Prostate gland (tissue), 2 donors: ENCODE results near the gene NXN. TPM values are rescaled to one million over a fixed set of nuclear protein-coding genes. Genes with fewer than 3 reads are reported as not detected.
A peak's percentile ranks its signal among the peaks of the same experiment; 100 is the strongest.

Experiments used
- DNase-seq: peaks from one replicate; pipeline ENCODE4 v3.0.0-alpha.2; 2019; ENCODE audit warnings: low spot score
- H3K27ac ChIP-seq, 2 donors: fragments of 200-600 bp; sonication (generic); 2 replicates each; pipeline ENCODE4 v1.5.1; 2017 to 2019
- H3K27me3 ChIP-seq: fragments of 200-600 bp; sonication (generic); replicated peaks from 2 replicates; pipeline ENCODE4 v1.5.1; 2019; ENCODE audit not compliant: insufficient read depth
- H3K36me3 ChIP-seq, 2 donors: fragments of 200-600 bp; sonication (generic); 1 replicate in 1 of 2; 2 replicates in 1 of 2; pipeline versions ENCODE4 v1.5.1 to v1.8.1; 2017 to 2019
- H3K4me1 ChIP-seq: fragments of 200-600 bp; sonication (generic); replicated peaks from 2 replicates; pipeline ENCODE4 v1.5.1; 2019
- H3K4me3 ChIP-seq, 2 donors: fragments of 200-600 bp; sonication (generic); 2 replicates each; pipeline ENCODE4 v1.5.1; 2017 to 2019
- H3K9me3 ChIP-seq: fragments of 200-600 bp; sonication (generic); 2 replicates; pipeline ENCODE4 v1.5.1; 2017
- POLR2A ChIP-seq: fragments of 450-650 bp; IDR thresholded peaks from one replicate; pipeline ENCODE4 v1.6.1; 2016; ENCODE audit warnings: antibody characterized with exemption, mild to moderate bottlenecking
- POLR2AphosphoS5 ChIP-seq: sonication (generic); formaldehyde crosslinking; IDR thresholded peaks from one replicate; pipeline ENCODE4 v1.6.1; 2017; ENCODE audit warnings: antibody characterized with exemption
- WGBS: methylation state at CpG from one replicate; pipeline ENCODE4 v1.1.5; 2018; 5-methylcytosine and 5-hydroxymethylcytosine counted together
- intact Hi-C: fragments of 100-400 bp; cut with DNase I; formaldehyde crosslinking; loops from one replicate; pipeline ENCODE4 v1.14.2; 2022
- total RNA-seq, 2 donors: library from RNA; depleted of rRNA; stranded (reverse); fragments of >200 nt; gene quantifications; one replicate each; pipeline ENCODE4 v1.1.0, GENCODE V29; 2016
- TF ChIP-seq, protein P1 (sequence below), 4 experiments: fragments of 200-600 bp in 2 of 4; fragments of 450-650 bp in 2 of 4; sonication (generic) in 2 of 4; IDR thresholded peaks; 1 replicate in 3 of 4; 2 replicates in 1 of 4; pipeline ENCODE4 v1.5.1; 2016 to 2019; ENCODE audit warnings: antibody characterized with exemption in 4 of 4, mild to moderate bottlenecking in 2 of 4, moderate library complexity in 2 of 4

Gene NXN
- total RNA-seq, 2 donors from 2014 or later: 56.2 to 56.7 TPM

DNA sequence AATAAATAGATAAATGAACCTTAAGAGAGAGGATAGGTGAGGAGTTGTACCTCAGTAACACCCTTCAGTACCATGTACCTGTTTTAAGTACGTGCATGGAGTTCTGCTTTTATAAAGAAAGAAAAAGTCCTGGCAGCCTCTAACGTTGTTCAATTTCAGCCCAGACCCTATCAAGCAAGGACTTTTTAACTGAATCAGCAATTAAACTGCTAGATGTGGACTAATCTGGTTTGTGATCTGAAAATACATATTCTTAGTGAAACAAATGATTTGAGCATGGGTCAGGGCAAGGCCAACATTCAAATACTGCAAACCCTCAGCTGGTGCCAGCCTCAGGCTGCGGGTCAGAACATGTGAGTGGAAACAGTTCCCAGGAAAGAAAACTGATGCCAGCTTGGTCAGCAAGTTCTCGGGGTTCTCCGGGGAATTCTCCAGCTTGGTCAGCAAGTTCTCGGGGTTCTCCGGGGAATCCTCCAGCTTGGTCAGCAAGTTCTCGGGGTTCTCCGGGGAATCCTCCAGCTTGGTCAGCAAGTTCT, 112.9 kb downstream of the NXN start:
- Histone ChIP-seq H3K4me3 (no peak overlapping the region), H3K27ac (peak overlapping the region; percentile 10 to 49), H3K9me3 (no peaks in the 10 kb centered on the region), H3K36me3 (no peaks in the 10 kb centered on the region), H3K27me3 (no peaks in the 10 kb centered on the region), H3K4me1 (peaks cover 10% of the 10 kb centered on the region)
- DNase-seq: peak; percentile 47
- intact Hi-C loops: no loop called here
- WGBS: 26% methylated on average over 9 of the region's 9 CpGs
- TF ChIP-seq, protein P1, sequence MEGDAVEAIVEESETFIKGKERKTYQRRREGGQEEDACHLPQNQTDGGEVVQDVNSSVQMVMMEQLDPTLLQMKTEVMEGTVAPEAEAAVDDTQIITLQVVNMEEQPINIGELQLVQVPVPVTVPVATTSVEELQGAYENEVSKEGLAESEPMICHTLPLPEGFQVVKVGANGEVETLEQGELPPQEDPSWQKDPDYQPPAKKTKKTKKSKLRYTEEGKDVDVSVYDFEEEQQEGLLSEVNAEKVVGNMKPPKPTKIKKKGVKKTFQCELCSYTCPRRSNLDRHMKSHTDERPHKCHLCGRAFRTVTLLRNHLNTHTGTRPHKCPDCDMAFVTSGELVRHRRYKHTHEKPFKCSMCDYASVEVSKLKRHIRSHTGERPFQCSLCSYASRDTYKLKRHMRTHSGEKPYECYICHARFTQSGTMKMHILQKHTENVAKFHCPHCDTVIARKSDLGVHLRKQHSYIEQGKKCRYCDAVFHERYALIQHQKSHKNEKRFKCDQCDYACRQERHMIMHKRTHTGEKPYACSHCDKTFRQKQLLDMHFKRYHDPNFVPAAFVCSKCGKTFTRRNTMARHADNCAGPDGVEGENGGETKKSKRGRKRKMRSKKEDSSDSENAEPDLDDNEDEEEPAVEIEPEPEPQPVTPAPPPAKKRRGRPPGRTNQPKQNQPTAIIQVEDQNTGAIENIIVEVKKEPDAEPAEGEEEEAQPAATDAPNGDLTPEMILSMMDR (IDR thresholded peaks at IDR 0.05): no peak
- peak; percentile 36 for TF ChIP-seq POLR2AphosphoS5

DNA sequence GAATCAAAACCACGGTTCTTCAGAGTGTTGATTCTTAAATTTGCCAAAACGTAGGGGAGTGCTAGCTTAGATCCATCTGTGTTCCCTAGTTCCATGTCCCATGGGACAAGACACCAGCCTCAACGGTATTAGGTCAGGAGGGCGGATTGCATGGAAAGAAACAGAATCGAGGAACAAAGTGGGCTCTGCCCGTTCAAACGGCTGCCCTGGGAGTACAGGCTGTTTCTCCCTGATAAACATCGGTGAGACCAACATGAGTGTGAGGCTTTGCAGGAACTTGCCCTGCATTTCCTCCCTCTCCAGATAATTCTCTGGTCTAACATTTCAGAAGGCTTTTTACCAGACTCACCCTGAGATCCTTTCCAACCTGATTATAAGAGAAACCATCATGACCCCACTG, 115.3 kb downstream of the NXN start:
- H3K4me1 ChIP-seq: peaks cover 3% of the 10 kb centered on the region
- H3K36me3 ChIP-seq: no peaks in the 10 kb centered on the region
- no peak for DNase-seq
- intact Hi-C loops: no loop called here
- peak overlapping the region; percentile 49 to 58 for H3K27ac ChIP-seq
- TF ChIP-seq POLR2A (no peak), POLR2AphosphoS5 (peak; percentile 65)
- no peak overlapping the region for H3K4me3 ChIP-seq
- 3% methylated on average over 8 of the region's 8 CpGs for WGBS
- H3K27me3 ChIP-seq: no peaks in the 10 kb centered on the region
- no peaks in the 10 kb centered on the region for H3K9me3 ChIP-seq

DNA sequence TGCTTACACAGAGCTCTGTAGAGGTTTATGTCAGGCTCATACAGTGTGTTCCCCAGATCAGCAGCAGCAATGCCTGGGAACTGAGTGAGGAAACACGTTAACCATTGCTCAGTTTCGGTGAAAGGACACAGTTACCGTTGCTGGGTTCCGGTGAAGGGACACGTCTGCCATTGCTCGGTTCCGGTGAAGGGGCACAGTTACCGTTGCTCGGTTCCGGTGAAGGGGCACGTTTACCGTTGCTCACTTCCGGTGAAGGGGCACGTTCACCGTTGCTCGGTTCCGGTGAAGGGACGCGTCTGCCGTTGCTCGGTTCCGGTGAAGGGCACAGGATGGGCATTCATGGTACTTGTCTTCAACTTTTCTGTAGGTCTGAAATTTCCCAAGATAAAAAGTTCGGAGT, 115.7 kb downstream of the NXN start:
- TF ChIP-seq POLR2AphosphoS5: no peak
- TF ChIP-seq, protein P1 (IDR thresholded peaks at IDR 0.05): no peak
- no peak for TF ChIP-seq POLR2A
- no peaks in the 10 kb centered on the region for H3K27me3 ChIP-seq
- no peaks in the 10 kb centered on the region for H3K36me3 ChIP-seq
- intact Hi-C loops: no loop called here
- peak overlapping the region; percentile 49 to 58 for H3K27ac ChIP-seq
- 77% methylated on average over 23 of the region's 23 CpGs for WGBS
- no peak for DNase-seq
- H3K9me3 ChIP-seq: no peaks in the 10 kb centered on the region
- no peak overlapping the region for H3K4me3 ChIP-seq
- H3K4me1 ChIP-seq: no peaks in the 10 kb centered on the region

DNA sequence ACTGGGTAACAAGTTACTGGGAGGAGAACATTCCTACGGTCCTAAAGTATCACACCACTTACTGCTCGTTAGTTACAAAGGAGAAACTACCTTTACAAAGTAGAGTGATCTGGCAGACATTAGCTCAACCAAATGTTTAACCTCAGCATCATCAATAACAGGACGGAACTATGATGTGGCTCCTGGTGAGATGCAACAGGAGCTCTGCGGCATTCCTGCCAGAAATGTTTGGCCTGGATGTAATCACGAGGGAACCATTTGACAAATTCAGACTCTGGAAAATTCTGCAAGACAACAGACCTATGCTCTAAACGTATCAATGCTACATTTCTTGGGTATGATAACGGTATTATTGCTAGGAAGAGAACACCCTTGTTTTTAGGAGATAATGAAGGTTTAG, 117.0 kb downstream of the NXN start:
- no peak overlapping the region for H3K27ac ChIP-seq
- 69% methylated on average over 7 of the region's 7 CpGs for WGBS
- H3K9me3 ChIP-seq: no peaks in the 10 kb centered on the region
- H3K4me3 ChIP-seq: no peak overlapping the region
- H3K4me1 ChIP-seq: no peaks in the 10 kb centered on the region
- H3K27me3 ChIP-seq: no peaks in the 10 kb centered on the region
- TF ChIP-seq POLR2A: no peak
- no peak for TF ChIP-seq POLR2AphosphoS5
- TF ChIP-seq, protein P1 (IDR thresholded peaks at IDR 0.05): no peak
- H3K36me3 ChIP-seq: no peaks in the 10 kb centered on the region
- DNase-seq: no peak
- intact Hi-C loops: no loop called here

DNA sequence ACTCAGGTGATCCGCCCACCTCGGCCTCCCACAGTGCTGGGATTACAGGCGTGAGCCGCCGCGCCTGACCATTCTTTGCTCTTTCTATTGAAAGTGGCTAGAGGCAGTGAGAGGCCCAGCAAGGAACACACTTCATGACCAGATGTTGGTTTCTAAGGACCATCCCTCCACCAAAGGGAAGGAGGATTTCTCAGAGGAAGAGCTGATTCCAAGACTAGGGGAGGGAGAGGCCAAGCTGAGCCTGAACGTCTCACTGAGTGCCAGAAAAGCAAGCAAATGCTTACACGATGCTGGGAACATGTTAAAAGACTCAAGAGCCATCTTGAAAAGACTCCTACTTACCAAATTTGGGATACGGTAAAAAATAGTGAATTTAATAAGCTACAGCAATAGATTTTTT, 118.2 kb downstream of the NXN start:
- Histone ChIP-seq H3K9me3 (no peaks in the 10 kb centered on the region), H3K36me3 (no peaks in the 10 kb centered on the region), H3K4me1 (no peaks in the 10 kb centered on the region), H3K4me3 (no peak overlapping the region), H3K27ac (peak overlapping the region in 1 of 2 donors; percentile 34), H3K27me3 (no peaks in the 10 kb centered on the region)
- DNase-seq: no peak
- intact Hi-C loops: no loop called here
- TF ChIP-seq, protein P1 (IDR thresholded peaks at IDR 0.05): no peak
- no peak for TF ChIP-seq POLR2A
- no peak for TF ChIP-seq POLR2AphosphoS5
- 78% methylated on average over 9 of the region's 9 CpGs for WGBS
